NCI-H2227 (cell line): Measurements from ENCODE around the gene ZNRF3.
A peak's percentile ranks its signal among the peaks of the same experiment; 100 is the strongest.
"Not testable (repeated sequence)": the region's sequence is repeated elsewhere in the genome, so short reads cannot be mapped to it uniquely, and the experiment has no call there.

Experiments used
- DNase-seq: peaks from one replicate; lab custom pipeline; 2025; ENCODE audit not compliant: unreplicated experiment; lab: John Stamatoyannopoulos, UW

Gene ZNRF3

DNA sequence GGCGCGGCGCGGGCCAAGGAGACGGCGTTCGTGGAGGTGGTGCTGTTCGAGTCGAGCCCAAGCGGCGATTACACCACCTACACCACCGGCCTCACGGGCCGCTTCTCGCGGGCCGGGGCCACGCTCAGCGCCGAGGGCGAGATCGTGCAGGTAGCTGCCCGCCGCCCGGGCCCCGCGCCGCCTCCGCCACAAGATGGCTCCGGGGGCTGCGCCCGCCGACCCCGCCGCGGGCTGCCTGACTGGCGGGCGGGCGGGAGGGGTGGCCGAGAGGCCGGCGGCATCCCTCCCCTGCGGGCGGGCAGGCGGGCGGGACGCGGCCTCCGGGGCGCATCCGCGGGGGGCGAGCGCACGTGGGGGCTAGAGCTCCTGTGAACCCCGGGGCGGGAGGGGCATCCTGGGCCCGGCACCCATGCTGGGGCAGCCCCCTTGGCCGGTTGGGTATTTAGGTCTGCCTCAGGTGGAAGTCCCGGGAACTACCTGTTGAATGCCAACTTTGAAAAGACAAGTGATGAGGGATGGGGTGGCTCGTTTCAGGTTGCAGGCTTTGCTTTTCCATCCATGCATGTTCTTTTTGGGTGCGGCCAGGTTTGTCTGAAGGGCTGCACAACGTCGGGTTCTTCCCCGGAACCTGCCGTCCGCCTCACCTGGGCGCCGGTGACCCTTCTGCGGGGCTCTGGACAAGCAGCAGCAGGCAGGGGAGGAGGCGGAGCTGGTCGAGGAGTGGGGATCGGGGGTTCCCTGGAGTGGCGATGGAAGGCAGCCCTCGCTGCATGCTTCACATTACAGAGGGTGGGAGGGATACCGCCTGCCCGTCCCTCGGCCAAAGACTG is 760 bp downstream of the ZNRF3 start:
- peak; percentile 45 for DNase-seq

DNA sequence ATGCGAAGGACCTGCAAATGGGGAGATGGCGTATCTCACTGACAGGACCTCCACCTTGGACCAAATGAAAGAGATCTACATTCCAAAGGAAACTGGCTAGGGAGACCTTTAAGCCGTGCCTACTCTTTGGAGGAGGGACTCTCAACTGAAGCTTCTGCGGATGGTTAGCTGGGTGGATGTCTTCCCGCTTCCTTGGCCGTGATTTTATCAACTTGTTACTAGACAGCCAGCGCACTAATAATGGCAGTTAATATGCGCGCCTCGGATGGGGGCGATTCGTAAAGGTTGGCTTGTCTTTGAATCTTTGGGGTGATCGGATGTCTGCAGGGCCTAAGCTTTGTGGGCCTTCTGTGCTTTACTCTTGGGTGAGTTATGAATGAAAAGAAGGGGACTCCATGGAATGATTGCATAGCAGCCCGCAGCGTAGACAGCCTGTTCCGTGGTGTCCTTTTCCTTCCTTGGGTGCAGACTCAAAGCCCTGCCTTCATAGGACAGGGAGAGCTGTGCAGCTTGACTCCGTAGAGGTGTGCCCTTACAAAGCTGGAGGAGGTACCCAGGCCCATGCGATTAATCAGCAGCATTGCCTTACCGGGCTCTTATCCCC is 1.5 kb downstream of the ZNRF3 start:
- no peak for DNase-seq

DNA sequence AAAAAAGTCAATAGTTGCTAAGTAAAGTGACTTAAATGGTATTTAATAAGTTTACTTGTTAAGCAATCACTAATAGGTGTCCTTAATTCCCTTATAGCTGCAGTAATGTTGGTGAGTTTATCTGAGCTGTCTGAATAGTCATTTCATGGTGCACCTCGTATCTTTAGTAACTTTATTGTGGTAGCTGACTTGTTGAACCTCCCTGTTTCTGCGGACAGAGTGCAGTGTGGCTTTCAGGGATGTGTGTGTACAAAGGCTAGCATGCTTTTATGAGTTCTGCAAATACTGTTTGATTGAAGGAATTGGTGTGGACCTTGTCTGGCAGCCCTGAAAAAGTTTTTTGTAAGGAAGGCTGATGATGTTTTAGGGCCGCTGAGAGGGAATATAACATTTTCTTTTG is 2.6 kb downstream of the ZNRF3 start:
- DNase-seq, result no peak

DNA sequence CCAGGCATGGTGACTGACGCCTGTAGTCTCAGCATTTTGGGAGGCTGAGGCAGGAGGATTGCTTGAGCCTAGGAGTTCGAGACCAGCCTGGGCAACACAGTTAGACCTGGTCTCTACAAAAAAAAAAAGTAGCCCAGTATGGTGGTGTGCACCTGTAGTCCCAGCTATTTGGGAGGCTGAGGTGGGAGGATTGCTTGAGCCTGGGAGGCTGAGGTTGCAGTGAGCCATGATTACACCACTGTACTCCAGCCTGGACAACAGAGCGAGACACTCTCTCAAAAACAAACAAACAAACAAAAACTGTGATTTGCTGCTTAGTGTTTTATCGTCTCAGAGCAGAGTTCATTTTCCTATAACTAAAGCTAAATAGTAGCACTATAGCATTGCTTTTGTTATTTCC is 3.3 kb downstream of the ZNRF3 start:
- DNase-seq, result not testable (repeated sequence)

DNA sequence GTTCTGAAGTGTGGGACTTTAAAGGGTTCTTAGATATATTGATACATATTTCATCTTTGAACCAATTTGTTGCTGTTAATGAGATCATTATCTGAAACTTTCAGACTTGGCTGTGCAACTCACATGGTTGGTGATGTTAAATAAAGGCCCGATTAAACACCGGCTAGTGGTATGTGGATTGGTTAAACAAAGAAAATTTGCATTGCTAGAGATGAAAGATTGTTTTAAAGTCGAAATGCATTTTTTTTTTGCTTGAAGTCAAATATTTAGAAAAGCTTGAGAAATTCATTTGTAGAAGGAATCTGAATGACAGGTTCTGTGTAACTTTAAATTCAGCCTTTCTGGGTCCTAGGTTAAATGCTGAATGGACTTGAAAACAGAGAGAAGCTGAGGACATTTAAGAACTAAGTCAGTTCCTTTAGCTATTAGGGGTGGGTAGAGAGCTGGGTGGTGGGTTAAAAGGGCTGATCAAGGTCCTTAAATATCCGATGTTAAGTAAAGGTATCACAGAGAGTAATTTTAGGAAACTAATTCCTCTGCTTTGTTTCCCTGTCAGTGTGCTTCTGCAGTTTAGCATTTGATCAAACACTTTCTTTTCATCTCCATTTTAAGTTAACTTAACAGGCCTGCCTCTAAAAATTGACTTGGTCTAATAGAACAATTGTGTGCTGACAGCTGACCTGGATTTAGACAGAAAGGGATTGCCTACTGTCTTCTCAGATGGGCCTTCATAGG is 4.5 kb downstream of the ZNRF3 start:
- no peak for DNase-seq

DNA sequence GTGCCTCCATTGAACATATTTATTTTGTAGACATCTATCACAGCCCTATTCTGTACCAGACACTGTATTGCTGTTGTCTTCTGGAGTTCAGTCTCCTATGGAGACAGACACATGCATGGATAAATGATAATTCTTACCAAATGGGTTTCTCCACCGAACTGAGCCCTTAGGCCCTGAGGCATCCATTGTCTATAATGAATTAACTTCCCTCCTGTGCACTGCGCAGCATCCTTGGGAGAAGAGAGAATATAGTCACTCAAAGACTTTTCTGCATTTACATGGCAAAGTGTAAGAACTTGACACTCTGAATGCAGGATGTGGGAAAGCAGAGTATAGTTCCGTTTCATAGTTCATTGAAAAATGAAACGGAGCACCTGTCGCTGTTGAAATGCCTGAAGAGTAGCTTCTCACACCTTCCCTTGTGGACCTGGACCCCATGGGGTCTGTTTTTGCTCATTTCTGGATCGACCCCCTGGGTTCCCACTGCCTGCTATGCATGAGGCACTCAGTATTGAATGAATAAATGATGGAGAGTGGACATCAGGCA is 6.2 kb downstream of the ZNRF3 start:
- no peak for DNase-seq

DNA sequence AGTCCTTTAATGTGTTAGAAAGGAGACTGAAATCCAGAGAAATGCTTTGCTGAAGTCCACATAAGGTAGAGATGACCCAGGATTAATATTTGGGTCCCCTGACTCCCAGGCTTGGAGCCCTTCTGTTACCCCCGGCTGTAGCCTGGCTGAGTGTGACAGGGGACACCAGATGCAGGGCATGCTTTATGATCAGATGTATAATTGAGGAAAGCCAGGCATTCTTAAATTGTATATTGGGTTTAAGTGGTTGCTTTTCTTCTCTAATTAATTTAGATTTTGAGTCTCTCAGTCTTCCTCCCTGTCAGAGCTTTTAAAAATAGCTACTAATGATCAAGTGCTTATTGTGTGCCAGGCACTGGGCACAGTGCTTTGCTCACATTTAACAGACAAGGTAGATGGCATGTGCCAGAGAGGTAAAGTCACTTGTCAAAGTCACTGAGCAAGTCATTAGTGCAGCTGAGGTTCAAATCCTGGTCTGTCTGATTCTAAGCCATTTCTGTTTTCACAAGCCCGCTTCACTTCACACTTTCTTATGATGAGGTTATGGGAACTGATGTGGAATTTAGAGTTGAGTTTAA is 7.9 kb downstream of the ZNRF3 start:
- DNase-seq, result no peak

DNA sequence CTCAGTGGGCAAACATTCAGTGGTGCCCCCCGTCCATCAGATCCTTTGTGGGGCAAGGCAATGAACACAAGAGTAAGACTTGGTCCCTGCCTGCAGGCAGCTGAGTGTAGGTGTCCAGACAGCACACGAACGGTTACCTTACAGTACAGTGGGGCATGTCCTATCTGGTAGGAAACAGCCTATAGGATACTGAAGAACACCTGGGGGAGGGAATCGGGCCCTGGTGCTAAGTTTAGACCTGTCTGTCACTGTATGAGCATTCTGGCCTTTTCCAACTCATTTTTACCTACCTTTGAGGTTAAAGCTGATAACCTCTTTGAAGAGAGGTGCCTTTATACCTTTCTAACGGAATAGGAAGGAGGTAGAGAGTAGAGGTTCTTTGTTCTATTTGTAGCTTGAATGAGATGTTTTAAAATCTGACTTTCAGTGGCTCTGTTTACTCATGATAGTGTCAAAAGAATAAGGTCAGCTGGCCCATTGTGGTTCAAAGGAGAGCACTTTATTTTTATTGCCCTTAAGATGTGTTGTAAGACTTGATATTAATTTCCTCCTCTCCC is 8.9 kb downstream of the ZNRF3 start:
- no peak for DNase-seq

DNA sequence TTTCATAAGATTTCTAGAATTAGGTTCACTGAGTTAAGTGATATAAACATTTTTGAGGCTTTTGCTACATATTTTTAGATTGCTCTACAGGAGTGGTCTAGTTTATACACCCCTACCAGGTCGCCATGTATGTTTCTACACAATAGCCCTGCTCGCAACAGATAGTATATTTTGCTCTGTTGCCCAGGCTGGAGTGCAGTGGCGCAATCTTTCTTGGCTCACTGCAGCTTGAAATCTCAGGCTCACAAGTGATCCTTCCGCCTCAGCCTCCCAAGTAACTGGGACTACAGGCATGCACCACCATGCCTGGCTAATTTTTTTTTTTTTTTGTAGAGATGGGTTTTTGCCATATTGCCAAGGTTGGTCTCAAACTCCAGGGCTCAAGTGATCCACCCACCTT is 10.4 kb downstream of the ZNRF3 start:
- DNase-seq, result no peak

DNA sequence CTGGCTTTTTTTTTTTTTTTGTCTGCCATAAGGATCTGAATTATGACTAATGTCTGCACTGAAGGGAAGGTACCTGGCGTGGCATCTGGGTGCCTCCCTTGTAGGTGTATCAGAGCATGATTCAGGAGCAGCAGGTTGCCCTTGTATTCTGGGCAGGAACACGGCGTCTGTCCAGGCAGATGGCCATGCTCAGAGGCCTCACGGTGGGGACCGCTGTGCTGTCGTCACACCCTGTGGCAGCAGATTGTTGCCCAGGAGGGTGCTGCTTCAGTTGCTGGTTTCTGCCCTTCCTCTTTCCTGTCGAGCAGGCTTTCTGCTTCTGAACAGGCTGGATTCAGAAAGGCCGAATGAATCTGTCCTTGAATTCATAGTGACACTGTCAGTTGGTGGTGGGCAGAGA is 11.0 kb downstream of the ZNRF3 start:
- DNase-seq, result no peak

DNA sequence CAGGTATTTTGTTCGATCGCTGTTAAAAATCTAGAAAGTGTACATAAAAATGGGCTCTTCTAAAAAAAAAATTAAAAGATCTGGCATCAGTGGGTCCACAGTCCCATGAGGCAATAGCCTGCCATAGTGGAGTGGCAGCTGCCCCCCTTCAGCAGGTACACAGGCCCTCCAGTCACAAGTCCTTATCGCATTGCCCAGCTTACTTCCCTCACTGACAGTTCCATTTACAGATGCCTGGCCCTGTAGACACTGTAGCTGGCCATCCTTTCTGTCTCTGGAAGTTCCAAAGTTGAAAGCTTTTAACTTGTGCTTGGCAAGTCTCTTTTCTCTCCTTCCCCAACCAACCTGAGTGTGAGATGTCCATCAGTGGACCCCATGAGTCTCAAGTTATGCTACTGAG is 11.4 kb downstream of the ZNRF3 start:
- no peak for DNase-seq

DNA sequence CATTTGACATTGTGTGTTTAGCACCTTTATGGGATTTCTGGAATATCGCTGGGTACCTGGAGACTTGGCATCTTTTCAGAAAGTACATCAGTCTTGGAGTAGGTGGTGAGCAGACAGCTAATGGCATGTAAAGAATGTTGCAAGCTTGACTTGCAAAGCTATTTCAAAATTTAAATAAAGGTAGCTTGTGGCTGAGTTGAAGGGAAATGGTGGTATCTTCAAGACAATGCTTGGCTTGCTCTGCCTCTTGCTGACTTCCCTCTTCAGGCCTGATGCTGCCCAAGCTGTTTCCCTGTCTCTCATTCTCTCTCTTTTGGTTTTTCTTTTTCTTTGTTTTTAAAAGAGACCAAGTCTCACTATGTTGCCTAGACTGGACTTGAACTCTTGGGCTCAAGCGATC is 13.2 kb downstream of the ZNRF3 start:
- DNase-seq, result no peak

DNA sequence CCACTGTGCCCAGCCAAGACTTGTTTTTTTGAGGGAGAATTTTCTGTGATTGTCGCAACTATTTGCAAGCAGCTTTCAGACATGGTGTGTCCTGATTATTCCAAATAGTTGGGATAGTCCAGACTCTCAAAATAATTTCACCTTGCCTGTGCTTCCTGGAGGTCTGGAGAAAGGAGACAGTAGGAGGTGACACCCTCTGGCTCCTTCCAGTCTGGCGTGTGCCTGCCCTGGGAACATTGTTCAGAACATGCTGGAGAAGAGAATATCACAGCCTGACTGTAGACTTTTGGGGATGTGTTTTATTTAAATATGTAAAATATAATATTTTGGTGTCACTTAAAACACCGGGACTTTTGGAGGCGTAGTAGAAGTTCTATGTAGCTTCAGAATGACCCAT is 14.9 kb downstream of the ZNRF3 start:
- DNase-seq, result no peak

DNA sequence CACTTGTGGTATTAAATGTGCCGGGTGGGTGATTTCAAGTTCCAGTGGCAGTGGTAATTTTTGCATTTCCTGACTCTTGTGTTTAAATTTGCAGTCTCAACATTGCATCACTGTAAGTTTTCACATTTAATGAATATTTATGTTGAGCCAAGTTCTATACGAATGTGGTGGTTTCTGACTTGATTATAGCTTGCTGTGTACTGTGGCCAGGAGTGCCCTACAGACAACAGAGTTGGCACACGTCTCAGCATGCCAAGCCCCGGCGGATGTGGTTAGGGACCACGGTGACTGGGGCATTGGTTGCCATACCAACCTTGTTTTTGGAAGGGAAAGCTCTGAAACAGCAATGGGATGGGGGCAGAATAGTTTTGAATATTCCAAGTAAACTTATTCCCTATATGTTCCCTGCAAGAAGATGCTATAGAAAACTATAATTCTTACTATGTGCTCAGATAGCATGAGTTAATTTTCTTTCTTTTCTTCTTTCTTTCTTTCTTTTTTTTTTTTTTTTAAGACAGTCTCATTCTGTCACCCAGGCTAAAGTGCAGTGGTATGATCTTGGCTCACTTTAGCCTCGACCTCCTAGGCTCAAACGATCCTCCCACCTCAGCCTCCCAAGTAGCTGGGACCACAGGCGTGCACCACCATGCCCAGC is 16.0 kb downstream of the ZNRF3 start:
- no peak for DNase-seq

DNA sequence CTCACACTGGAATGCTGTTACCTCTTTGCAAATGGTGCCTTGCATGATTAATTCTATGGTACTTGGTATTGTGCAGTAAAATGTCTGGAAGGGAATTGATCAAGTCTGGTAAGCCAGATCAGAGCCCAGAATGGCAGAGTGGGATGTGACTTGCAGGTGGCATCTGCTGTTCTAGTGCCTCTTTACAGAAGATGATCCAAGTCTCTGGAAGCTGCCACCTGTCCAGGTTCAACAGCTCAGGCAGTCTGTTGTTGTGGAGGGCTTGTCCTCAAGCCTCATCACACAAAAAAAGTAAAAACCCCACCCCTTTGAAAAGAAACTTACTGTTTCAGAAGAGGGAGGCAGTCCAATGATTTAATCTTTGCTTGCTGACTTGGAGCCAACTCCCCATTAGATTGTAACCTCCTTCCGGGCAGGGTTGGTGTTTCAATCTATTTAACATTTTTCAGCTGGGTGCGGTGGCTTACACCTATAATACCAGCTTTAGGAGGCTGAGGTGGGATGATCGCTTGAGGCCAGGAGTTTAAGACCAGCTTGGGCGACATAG is 17.1 kb downstream of the ZNRF3 start:
- DNase-seq, result no peak

DNA sequence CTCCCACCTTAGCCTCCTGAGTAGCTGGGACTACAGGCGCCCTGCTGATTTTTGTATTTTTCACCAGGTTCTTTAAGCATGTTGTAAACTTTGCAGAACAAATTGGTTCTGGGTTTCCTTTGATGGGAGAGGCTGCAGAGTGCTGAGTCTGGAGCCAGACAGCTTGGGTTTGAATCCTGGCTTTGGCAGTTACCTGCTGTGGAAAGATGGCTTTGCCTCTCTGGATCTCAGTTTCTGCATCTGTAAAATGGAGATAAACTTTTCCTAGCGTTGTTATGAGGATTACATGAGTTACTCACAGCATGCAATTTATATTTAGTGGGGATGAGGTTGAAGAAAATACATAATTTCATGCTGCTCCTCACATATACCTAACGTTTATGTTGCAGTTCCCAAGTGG is 19.1 kb downstream of the ZNRF3 start:
- no peak for DNase-seq

DNA sequence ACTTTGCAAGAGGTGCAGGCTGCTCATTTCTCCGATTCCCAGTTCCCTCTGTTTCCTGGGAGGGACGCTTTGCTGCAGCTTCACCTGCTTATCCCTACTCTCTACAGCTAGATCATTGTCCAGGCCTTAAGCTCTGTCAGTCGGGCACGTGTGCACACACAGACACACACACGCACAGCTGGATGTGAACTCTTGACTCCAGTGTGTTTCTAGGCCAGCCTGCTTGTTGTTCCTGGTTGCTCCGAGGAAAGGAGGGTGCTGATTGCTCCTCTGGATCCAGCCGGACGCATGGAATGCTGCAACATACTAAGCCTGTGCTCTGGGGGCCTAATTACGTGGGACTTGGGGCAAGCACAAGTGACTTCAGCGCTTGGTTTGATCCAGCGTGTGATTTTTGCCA is 19.7 kb downstream of the ZNRF3 start:
- no peak for DNase-seq

DNA sequence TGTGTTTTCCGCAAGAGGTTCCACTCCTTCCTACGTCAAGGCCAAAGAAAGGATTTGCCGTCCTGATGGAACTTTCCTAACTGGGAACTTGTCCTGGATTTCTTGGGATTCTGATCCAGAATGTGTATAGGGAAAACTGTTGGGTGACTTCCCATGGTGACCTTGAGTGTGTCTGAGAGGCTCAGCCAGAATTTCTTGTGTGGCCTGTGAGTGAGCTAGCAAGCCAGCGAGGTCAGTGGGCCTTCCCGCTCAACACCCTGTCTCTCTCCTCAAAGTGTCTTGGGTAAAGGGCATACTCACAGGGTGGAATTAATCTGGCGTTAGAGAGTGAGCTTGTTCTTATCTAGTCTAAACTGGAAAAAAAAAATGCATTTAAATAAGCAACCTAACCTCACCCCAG is 20.4 kb downstream of the ZNRF3 start:
- no peak for DNase-seq

DNA sequence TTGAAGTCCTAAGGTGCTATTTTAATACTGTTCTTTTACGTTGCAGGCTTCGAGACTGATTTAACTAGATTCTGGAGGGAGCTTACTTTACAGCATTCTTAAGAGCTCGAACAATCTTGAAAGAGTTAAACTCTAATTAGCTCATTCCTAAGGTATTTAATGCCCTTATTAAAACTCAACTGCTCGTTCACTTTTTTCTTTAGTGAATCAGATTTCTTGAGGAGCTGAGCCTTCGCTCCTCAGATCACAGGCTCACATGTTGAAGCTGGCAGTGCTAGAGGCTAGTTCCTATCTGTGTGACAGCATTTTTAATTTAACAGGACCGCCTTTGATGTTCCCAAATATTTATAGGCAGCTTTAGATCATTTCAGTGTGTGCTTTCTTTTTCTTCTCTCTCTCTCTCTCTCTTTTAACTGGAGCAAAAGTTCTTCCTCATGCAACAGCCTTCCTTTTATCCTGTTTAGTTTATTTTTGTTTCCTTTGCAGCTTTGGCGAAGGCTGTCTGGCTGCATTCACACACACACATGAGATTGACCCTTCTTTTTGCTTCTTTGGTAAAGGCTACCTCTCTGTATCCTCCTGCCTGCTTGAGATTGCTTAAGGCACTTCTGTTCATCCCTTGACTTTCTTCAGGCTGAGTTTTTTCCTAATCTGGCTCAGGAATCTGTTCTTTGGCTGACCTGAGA is 21.0 kb downstream of the ZNRF3 start:
- DNase-seq, result no peak
